Adrenal gland (tissue), 5 donors: ENCODE measurements around the gene WDR20.

Experiments
- POLR2A ChIP-seq, 2 donors: fragments of 450-650 bp; IDR thresholded peaks; one replicate each; pipeline ENCODE4 v1.6.1; 2017; ENCODE audit warnings: antibody characterized with exemption in 2 of 2, mild to moderate bottlenecking in 2 of 2, moderate library complexity in 1 of 2
- TF ChIP-seq, protein P1 (sequence below), 6 experiments: fragments of 450-650 bp in 4 of 6; fragments of 200-600 bp in 2 of 6; sonication (generic) in 1 of 6; IDR thresholded peaks; 1 replicate in 5 of 6; 2 replicates in 1 of 6; pipeline versions ENCODE4 v1.5.1 to v1.8.0; 2016 to 2021; ENCODE audit warnings: antibody characterized with exemption in 6 of 6, mild to moderate bottlenecking in 2 of 6, moderate library complexity in 1 of 6
- donor health status: DM: no; HTN: no; CAD: no.

DNA sequence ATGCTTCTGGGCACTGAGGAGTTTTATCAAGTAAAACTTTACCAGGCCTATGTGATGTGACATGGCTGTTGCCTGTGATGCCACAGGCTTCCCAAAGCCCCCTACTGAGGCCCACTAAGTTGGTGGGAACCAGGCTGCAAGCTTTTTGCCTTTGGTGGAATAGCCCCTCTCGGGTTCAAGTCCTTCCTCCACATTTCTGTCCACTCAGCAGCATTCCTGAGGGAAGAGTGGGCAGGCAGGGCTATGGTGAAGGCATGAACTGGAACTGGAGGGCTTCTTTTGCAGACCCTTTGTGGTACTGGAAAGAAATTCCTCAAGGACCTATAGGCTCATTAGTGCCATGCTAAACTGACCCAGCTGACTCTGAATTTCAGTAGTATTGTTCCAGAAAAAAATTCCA, 48.5 kb downstream of the WDR20 start:
- TF ChIP-seq POLR2A (IDR thresholded peaks at IDR 0.05), result no peak
- TF ChIP-seq, protein P1, sequence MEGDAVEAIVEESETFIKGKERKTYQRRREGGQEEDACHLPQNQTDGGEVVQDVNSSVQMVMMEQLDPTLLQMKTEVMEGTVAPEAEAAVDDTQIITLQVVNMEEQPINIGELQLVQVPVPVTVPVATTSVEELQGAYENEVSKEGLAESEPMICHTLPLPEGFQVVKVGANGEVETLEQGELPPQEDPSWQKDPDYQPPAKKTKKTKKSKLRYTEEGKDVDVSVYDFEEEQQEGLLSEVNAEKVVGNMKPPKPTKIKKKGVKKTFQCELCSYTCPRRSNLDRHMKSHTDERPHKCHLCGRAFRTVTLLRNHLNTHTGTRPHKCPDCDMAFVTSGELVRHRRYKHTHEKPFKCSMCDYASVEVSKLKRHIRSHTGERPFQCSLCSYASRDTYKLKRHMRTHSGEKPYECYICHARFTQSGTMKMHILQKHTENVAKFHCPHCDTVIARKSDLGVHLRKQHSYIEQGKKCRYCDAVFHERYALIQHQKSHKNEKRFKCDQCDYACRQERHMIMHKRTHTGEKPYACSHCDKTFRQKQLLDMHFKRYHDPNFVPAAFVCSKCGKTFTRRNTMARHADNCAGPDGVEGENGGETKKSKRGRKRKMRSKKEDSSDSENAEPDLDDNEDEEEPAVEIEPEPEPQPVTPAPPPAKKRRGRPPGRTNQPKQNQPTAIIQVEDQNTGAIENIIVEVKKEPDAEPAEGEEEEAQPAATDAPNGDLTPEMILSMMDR (IDR thresholded peaks at IDR 0.05), result no peak
